GM21447 (cell line): Measurements from ENCODE around the gene DUSP7.

ENCODE experiments used
- ATAC-seq: cut with Tn5 transposase; IDR thresholded peaks from one replicate; pipeline ENCODE4 v1.9.1; 2021; ENCODE audit not compliant: unreplicated experiment

Gene DUSP7

DNA sequence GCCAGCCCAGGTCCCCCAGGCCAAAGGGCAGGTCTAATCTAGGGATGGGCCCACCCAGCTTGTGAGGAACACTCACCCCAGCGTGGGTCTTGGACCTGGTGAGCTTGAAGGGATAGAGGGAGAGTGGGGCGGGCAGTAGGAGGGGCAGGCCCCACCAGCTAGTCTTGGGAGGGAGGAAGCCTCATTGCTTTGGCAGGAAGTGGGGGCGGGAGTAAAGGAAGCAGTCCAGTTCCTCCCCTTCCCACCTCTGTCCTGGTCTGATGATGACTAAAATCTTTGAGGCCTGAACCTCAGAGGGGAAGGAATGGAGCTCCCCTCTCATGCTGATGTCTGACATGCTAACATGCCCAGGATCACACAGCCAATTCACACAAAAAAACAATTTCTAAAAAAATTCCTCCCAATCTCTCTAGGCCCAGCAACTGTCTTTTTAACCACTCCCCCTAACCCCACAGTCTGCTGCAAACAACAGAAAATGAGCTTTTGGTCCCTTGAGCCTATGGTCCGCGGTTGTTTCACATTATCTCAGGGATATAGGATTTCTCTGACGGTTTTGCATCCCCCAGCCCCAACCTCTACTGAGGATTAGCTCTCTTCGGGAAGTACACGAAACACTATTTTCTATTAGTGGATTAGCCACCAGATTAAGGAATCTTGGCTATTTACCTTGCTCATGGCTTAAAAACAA, 30.7 kb upstream of the DUSP7 start:
- ATAC-seq, result no peak

DNA sequence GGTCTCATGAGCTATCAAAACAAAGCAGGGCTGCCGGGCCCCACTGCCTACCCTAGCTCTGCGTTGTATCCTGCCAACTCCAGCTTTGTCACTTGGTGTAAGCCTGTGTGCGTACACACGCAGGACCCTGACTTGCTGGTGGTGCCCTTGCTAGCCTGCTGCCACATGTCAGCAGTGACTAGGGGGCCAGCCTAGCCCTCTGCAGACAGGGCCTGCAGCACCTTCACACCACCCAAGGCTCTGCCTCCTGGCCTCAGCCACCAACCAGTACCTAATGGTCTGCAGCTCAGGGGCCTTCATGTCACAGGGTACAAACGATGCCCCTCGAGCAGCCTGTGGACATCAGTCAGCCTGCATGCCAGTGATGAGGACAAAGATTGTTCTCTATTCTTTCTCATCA, 30.1 kb upstream of the DUSP7 start:
- no peak for ATAC-seq

DNA sequence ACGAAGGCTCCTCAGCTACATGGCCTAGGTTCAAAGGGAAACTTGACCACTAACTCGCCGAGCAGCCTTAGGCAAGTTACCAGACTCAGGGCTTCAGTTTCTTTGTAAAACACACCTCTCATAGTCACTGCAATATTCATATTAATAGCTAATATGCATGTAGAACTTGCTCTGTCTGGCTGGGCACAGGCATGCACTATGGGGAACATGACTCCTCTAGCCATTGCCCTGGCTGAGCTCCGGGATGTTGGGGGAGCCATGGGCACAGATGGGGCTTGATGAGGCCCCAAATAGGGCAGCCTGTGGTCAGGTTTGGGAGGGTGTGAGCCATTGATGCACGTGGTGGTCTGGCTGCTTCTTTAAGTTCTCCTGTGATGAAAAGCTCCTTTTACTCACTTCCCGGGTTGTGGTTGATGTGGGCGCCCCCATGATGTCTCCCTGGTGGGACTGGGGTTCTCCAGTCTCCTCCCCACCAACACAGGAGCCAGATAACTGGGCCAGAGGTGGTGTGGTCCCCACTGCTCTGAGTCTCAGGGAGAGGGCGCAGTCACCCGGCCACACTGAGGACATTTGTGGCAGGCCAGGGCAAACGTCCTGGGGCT, 29.4 kb upstream of the DUSP7 start:
- no peak for ATAC-seq

DNA sequence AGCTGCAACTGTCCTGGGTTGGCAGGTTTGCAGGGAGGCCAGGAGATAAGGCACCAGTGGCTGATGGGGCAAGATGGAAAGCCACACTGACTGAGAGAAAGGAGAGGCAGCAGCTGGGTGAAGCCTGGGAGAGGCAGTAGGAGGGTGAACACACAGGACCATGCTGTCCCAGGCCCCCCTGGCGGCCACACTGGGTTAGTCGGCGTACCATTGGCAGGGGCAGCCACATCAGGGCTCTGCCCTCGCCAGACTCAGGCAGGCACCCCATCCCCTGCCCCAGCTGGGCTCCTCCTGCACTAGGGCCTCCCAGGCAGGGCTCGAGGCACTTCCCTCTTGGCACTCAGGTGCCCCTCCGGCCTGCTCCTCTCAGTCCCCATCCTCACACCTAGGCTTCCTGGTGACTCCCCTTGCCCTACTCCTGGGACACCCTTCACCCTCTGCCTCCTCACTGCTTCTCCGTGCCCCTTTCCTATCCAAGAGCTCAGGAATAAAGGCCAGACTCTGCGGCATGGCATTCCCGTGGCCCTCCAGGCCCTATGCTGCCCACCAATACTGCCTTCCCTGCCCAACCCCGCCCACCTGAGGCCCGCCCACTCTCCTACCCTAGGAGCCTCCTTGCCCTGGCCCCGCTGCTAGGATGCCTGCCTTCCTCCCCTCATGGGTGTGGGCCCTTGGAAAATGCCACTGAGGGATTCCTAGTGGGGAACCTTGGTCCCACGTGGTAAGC, 28.7 kb upstream of the DUSP7 start:
- no peak for ATAC-seq

DNA sequence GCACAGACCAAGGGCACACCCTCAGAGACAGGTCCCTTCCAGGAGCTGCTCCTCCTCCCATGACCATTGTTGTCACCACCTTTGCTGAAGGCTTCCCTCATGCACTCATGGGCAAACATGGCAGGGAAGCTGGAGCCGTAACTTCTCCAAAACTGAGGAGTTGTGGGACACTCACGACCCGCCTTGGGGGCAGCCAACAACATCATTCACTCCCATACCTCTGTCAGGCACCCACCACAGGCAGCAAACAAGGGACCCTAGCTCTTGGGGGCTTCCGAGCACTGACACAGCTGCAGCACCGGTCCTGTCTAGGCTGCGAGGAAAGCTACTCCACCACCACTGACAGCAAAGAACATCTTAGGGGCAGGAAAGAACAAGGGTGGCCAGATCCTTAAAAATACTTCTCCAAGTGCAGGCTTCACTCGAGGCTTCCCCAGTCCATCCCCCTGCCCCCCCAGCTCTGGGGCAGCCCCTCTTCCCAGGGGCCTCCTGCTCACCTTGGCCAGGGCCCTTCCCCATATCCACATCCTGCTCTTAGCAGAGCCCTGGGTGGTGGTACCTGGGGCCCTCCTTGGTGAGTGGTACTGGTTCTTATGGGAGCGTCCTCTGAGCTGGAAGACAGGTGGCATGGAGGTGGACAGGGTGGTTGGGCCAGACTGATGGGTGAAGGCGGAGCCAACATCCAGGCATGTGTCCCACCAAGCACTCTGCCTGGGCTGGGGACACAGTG, 28.0 kb upstream of the DUSP7 start:
- ATAC-seq, result no peak

DNA sequence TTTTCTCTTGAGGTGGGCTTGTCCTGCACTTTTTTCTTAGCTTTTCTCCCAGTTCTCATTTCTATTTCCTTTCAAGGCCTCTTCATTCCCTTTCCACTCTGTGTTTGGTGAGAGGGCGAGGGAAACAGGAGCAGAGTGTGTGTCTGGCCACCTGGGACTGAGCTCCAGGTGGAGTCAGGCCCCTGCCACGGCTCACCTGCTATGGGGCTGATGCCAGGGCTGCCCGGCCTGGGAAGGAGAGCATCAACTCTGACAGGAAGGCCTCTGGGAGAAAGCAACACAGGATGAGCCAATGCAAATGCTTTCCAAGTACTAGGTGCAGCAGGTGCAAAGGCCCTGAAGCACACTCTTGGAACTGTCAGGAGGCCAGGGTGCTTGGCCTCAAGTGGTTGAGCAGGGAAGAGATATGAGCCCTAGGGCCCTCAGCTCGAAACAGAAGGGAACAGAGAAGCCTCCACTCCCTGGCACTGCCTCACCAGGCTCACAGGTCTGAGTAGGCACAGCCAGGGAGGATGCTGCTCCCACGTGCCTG, 27.3 kb upstream of the DUSP7 start:
- no peak for ATAC-seq

DNA sequence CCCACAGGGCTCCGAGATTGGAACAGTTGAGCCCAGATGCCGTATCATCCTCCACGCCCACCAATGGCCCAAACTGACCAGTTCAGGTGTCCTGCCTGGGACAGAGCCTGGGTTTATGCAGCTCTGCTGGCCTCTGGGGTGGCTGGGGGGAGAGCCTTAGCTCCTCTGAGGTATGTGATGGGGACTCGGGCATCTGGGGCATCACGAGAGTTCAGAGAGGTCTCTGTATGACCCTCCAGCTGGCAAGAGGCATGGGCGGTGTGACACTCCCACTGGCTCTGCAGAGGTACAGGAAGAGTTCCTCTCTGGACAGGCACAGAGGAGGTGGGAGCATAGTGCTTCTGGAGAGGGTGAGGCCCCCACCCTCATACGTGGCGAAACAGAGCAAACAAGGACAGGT, 26.6 kb upstream of the DUSP7 start:
- ATAC-seq, result no peak

DNA sequence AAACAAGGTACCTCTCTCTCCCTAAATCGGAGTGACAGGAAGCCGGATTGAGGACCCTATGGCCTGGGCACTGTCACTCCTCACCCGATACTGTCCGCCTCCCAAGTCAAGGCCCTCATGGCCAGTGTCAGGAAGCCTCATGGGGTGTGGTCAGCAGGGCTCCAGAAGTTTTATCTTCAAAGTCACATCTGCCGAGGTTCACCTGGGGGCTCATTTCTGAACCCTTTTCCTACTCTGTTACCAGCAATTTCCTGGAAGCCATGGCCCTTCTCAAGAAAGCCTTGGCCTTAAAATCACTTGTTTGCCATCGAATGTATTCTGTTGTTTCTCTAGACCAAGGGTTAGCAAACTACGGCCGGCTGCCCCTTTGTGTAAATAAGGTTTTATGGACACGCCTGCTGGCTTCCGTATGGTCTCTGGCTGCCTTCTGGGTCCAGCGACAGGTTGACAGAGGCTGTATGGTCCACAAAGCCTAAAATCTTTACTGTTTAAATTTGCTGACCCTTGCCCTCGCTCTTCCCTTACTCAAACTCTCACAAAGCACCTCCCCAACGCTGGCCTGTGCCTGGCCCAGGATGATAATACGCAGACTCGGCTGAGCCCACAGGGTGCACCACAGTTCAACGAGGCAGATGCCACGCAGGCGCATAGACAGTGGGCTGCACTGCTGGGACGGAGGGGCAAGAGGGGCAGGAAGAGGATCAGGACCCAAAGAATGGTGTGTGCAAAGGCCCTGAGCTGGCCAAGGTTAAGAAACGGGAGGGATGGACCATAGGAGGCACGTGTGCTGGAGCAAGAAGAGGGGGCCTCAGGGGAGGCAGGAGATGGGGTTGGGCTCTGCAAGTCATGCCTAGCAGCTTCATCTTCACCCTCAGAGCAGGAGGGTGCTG, 24.7 kb upstream of the DUSP7 start:
- no peak for ATAC-seq

DNA sequence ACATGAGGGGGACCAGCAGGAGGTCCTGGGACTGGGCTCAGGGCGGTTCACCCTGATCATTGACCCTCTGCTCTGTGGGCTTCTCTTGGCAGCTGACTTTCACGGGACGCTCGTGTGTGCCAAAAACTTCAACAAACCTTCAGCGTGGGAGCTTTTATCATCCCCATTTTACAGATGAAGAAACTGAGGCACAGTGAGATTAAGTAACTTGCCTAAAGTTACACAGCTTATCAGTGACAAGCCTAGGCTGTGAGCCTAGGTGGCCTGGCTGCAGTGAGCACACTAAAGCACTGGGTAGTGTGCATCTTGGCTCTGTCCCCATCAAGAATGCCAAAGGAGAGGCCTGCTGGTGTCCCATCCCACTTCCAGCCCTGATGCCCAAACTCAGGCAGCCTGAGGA, 23.6 kb upstream of the DUSP7 start:
- no peak for ATAC-seq

DNA sequence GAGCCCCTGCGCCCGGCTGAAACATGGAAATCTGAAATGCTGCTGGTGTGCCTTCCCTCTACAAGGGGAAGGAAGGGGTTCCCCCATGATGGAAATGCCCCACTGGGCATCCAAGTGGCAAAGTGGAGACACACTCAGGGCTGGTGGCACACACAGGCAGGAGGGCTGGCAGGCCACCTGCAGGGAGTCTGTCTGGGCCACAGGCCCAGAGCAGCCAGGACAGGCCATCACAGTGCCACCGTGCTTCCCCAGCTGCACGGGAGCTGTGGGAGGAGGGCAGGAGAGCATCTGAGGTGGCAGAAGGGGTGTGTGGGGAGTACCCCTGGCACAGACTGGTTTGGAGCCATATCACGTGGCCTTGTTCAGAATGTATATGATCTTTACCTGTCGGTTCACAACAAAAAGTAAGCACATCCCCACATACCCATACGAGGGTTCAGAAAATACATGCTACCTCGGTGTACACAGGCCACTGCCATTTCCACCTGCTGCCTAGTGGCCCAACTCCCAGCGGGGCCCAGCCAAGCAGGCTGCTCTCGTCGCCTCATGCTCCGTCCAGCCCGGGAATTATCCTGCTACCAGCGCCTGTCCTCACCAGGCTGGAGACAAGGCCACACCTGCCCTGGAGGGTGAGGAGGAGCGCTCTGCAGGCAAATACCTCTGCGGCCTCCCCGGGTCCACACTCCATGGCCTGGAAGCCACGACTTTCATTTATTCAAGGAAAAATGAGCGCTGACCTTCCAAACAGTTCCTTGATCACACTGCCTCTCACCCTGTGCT, 22.6 kb upstream of the DUSP7 start:
- ATAC-seq, result no peak

DNA sequence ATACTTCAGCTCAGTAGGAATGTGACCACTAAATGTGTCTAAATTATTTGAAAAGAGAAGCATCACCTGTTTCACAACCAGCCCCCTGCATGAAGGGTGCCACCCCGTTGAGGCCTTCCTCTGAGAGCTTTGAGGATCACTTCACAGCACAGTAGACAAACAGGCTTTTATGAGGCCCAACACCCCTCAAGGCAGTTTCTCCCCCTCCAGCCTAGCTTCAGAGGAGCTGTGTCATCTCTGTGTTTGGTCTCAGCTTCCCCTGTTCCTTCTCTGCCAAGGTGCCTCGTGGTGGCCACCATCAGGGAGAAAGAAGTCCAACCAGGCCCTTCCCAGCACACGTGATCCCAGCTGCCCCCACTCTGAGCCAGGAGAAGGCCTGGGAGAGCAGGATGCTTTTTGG, 21.6 kb upstream of the DUSP7 start:
- no peak for ATAC-seq

DNA sequence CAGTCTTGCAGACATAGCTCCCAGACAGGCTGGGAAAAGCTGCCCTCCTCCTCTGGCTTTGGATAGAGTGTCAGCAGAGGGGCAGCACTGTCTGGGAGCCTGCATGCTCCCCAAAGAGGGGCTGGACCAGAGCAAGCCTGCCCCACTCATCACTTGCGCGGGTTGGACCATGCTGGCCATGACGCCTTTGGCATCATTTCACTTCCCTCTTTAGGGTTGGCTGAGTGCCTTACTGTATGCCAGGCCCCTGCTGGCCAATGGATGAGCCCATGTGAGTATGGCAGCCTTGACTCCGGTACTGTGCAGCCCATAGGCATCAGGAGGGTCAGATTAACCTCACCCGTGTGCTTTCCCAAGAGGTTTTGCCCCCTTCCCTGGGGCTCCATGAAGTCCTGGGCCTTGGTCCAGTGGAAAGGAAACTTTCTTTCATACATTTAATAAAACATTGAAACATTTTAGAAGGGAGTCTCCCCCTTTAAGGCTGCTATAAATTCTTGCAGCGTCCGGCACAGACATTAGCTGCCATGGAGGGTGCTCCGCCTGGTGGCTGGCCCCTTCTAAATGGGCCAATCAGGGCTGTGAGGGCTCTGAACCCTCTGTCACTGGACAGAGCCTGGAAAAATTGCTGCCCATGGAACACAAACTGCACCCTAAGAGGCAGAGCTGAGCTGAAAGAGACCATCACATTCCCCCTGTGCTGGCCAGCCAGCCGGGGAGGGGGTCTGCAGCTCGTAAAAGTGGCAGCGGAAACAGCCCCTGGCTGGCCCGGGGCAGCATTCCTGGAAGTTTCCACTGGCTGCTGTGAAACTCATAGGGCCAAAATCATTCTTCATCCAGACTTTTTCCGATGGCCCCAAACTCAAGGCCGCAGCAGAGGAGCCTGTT, 20.8 kb upstream of the DUSP7 start:
- no peak for ATAC-seq

DNA sequence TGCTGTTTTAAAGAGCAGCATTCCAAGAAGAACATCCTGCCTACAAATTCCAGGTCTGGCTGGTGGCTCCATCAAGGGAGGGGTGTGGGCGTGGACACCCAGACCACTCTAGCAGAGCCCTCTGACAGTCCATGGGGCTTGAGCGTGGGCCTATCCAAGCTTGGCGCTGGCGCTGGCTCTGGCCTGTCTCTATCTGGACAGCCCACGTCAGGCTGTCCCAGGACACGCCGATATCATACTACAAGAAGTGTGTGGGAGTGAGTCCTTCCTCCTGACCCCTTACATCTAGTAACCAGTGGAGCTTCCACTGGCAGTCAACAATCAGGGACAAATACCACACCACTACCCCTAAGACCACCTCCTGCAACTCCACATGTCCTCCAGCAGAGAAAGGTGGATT, 17.1 kb upstream of the DUSP7 start:
- no peak for ATAC-seq

DNA sequence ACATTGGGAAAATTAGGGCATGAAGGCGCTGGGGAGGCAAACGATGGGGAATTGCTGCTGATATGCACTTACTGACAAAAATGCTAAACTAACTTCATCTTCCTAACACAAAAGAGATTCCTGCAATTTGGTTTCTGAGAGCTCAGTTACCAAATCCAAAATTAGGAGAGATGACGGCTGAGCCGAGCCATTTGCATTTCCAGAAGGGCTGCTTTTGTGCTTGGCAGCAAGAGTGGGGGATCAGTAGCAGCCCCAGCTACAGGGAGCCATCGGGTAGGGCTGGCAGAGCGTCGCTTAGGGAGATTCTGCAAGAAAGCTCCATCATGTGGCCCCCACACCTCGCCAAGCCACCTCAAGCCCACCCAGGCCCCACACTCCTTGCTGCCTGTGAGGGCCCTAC, 16.1 kb upstream of the DUSP7 start:
- ATAC-seq, result no peak

DNA sequence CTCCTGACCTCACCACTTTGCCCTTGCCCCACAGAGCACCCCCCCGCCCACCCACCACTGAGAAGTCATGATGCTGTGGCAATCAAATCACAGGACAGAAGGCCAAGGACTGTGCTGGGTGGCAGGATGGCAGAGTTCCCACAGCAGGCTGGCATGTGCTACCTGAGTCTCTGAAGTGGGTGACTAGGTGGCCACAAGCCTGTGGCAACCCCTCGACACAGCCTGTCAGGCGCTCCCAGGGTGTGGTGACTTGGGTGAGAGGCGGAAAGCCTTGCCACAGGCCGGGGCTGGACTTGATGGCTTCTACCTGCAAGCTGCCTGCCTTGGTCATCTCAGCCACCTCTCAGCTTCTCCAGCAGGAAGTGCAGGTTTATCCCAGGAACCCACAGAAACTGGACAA, 15.6 kb upstream of the DUSP7 start:
- ATAC-seq, result no peak

DNA sequence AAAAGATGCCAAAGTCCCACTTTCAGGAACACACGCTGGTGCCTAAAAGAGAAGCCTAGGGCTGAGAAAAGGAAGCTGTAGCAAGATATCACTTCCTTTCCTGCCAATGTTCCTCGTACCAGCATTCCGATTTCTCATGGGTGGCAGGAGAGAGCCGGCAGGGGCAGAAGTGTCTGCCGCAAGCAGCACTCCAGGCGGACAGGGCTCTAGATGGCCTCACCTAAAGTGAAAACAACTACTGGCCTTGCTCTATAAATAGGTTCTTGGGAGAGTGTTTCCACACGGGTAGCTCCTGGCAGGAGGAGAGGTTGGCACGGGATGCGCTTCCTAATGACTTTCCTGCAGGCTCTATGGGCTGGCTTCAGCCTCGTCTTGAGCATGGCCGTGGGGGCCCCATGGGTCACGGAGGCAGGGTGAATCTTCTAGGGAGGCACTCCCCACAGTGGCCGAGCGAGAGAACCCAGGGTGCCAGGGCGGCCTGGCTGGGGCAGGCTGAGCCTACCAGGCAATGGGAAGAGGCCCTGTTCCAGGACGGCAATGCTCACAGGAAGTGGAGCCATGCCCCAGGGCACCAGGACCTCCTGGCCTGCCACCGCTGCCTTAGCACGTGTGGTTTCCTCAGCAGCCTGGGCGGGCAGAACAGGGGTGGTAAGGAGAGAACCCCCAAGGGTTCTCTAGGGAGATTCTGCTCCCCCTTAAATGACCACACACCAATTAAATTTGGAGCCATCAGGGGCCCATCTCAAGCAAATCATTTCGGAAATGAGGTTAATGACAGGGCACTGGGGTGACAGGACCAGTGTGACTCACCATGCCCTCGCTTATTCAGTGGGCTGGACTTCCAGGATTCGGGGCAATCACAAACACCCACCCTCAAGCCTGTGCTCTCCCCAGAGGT, 14.6 kb upstream of the DUSP7 start:
- ATAC-seq, result no peak

DNA sequence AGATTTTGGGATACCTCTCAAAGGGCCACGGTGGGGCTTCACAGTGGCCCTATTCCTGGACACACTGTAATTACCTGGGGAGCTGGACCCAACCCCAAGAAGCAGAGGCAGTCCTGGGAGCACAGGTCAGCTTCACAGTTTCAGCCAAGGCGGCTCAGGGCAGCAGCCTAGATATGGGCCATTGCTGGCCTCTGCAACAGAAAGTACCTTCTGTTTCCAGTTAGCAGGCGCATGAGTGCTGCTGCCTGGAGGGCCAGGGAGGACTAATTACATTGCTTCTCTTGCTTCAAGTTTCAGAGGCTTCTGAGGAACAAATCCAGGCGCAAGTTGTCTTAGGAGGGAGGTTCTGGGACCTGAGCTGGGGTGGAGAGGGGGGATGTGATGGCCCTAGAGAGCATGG, 13.5 kb upstream of the DUSP7 start:
- no peak for ATAC-seq

DNA sequence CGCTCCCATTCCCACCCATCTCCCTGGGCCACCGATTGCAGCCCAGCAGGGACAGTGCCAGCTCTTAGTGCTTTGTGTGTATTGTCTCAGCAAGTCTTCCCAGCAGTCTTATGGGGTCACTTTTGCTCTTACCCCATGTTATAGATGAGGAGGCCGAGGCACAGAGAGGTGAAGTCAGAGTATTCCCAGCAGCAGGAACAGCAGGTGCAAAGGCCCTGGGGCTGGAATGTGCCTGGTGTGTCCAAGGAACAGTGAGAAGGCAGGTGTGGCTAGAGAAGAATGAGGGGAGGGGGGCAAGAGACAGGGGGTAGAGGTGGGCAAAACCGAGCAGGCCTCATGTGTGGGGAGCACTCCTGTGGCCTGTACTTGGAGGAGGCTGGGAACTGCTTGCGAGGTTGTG, 12.8 kb upstream of the DUSP7 start:
- no peak for ATAC-seq
